GM12801 (cell line): ENCODE measurements around the gene ELF1.

Experiments used
- TF ChIP-seq, protein P1 (sequence below): IDR thresholded peaks from one replicate; pipeline ENCODE4 v1.5.1; 2011; ENCODE audit warnings: control low read depth; ENCODE audit not compliant: insufficient read length; ENCODE audit errors: extremely low read depth

ELF1 gene

DNA sequence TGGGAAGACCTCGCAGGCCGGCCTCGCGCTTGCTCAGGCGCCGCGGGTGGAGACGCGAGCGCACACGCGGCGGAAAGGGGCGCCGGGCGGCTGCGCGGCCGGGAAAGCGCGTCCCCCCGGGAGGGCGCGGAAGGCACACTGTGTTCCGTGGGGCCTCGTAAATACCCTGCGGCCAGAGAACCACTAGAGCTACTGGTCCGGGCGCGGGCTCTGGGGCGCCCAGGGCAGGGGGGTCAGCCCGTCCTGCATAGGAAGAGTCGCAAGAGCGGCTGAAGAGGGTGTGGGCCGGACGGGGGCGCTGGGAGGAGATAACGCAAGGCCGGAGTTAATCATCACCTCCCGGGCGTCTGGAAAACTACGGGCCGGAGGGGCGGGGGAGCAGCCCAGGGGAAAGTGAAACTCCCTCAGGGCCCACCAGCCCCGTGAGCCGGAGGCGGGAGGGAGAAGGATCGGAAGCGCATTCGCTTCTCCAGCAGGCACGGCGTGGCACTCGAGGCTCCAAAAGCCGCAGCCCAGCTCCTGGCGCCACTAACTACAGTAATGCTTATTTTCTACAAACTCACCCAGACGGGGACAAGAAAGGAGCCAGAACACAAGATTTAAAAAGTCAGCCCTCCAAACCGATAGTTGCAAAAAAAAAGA lies 41.1 kb upstream of the ELF1 start:
- TF ChIP-seq, protein P1, sequence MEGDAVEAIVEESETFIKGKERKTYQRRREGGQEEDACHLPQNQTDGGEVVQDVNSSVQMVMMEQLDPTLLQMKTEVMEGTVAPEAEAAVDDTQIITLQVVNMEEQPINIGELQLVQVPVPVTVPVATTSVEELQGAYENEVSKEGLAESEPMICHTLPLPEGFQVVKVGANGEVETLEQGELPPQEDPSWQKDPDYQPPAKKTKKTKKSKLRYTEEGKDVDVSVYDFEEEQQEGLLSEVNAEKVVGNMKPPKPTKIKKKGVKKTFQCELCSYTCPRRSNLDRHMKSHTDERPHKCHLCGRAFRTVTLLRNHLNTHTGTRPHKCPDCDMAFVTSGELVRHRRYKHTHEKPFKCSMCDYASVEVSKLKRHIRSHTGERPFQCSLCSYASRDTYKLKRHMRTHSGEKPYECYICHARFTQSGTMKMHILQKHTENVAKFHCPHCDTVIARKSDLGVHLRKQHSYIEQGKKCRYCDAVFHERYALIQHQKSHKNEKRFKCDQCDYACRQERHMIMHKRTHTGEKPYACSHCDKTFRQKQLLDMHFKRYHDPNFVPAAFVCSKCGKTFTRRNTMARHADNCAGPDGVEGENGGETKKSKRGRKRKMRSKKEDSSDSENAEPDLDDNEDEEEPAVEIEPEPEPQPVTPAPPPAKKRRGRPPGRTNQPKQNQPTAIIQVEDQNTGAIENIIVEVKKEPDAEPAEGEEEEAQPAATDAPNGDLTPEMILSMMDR = no peak

GRCh38 chr13:41059456-41060081 lies 40.5 kb upstream of the ELF1 start:
- TF ChIP-seq, protein P1 = no peak

DNA sequence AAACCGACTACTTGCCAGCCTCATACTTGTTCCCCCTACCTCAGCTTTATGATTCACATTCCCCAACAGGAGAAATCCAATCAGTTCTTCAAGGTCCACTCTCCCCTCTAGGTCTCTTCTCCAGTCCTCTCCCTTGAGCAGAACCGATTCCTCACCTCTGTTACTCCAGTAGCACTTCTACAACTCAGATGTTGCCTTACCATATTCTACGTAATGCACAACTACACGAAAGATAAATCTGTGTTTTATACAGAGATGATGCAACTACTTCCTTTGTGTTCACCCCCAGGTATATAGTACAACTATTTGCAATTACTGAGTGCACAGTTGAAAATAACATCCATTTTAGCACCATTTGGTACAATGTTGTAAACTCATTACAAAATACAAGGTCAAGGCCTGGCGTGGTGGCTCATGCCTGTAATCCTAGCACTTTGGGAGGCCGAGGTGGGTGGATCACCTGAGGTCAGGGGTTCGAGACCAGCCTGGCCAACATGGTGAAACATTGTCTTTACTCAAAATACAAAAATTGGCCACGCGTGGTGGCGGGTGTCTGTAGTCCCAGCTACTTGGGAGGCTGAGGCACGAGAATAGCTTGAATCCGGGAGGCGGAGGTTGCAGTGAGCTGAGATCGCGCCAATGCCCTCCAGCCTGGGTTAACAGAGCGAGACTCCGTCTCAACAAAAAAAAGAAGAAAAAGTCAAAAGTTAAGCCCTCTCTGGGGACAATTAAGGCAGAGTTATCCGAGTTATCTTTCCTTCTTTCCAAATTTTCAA lies 39.4 kb upstream of the ELF1 start:
- TF ChIP-seq, protein P1 = no peak

DNA sequence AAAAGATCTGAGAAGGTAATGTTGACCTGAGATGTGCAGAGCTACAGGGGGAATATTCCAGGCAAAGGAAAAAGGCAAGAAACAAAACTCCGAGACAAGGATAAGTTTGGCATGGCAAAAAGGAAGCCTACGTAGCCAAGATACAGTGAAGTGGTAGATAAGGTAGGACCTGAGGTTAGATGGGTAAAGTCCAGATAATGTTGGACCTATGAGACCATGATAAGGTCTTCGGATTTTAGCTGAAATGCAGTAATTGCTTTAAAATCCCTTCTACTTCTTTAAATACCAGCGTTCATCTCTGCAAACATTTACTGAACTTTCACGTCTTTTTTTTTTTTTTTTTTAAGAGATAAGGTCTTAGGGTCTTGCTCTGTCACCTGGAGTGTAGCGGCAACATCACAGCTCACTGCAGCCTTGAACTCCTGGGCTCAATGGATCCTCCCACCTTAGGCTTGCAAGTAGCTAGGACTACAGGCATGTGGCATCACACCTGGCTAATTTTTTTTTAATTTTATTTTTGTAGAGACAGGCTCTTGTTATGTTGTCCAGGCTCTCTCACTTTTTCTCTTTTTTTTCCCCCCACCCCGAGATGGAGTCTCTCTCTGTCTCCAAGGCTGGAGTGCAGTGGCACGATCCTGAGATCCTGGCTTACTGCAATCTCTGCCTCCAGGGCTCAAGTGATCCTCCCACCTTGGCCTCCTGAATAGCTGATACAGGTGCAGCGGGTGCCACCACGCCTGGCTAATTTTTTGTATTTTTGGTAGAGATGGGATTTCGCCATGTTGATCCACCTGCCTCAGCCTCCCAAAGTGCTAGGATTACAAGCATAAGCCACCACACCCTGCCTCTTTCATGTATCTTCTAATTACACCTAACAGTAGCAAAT lies 38.0 kb upstream of the ELF1 start:
- TF ChIP-seq, protein P1 = no peak

GRCh38 chr13:41056194-41056593 lies 37.1 kb upstream of the ELF1 start:
- TF ChIP-seq, protein P1 = no peak

- TF ChIP-seq, protein P1 = no peak
These were observed 36.0 kb upstream of the ELF1 start for GRCh38 chr13:41054919-41055619.
